HG03565 (cell line): ENCODE results near the gene RHOB.
"Not testable (repeated sequence)": the region's sequence is repeated elsewhere in the genome, so short reads cannot be mapped to it uniquely, and the experiment has no call there.

Experiments used
- ATAC-seq: cut with Tn5 transposase; IDR thresholded peaks from one replicate; pipeline ENCODE4 v1.9.1; 2021; ENCODE audit warnings: mild to moderate bottlenecking, moderate library complexity; ENCODE audit not compliant: unreplicated experiment

The RHOB gene

DNA sequence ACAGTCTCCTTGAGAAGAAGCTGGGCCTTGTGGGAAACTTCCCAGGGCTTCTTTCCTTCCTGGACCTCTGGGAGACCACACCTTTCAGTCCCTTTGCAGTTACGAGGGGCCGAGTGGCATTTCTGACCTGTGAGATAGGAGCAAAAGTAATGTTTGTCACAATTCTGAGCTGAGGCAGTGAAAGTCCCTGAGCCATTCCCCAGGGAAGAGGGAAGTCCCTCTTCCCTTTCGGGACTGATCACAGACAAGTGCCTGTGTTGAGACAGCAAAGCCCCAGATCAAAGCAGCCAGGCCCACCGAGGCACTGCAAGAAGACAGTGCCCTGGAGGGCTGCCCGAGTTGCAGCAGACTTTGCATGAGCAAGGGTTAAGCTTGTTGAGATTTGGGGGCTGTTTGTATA lies 41.9 kb downstream of the RHOB start:
- no peak for ATAC-seq

DNA sequence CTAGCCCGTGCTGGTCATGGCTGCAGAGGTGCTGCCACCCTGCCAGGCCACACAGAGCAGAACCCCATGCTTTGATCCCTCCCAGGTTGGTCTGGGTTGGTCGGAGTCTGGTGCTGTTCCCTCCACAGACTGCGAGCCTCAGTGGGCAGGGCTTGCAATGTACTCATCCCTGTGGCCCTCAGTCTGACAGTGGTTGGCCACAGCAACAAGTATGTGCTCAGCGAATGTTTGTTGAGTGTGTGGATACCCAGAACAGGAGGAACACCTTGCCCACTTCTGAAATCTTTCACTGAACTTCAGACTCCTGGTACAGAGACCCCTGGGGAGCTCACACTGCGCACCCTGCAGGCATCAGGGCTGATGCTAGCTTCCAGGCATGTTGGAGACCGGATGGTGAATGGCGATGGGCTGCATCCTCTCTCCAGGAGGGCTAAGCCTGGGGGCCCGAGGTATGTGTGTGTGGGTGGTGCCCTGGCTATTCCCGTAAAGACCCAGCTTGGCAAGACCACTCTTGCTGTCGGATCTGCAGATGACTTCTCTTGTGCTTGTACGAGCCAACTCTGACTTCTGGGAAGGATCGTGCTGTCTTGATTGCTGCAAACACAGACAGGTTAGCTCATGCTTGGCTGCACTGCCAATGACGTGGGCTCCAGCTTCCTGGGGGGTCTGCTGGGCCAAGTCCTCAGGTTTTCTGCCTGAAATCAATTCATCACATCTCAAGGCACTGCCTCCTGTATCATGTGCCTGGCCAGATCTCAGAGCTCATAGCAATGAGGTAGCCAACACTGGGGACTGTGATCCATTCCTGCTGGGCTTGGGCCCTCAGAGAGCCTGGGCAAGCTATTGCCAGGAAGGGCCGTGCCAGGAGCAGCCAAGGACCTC lies 43.7 kb downstream of the RHOB start:
- ATAC-seq = no peak

DNA sequence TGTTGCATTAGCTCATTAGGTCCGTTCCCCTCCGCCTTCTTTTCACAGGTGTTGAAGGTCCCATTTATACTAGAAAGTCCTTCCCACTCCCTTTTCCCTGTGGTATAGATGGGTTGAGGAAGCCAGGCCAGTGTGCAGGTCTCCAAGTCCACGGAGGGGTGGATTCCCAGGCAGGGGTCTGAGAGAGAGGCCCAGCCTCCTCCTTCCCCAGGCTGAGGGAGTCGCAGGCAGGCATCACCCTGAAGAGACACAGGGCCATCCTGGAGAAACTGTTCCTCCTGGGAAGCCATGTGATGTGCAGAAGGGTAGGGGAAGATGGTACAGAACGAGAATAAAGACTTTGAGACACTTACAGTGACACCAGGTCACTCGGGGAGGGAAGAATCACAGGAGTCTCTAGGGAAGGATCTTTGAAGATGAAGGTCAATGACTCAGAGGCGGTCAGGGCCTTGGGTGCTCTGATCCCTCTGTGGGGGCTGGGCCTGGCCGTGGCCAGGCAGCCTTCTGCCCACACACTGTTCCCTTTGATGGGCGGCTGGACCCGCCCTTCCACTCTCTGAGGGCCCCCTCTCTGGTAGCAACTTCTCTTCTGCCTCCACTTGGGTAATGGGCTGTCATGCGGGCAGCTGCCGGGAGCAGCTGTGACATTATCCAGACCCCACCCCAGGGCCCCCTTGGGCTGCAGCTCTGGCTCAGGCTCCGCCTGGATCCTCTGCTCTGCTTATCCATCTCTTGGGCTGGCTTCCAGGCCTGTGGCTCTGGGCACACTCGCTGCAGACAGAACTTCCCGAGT lies 45.1 kb downstream of the RHOB start:
- ATAC-seq = no peak

- ATAC-seq = not testable (repeated sequence)
Measured at GRCh38 chr2:20493095-20493494, 46.2 kb downstream of the RHOB start.

GRCh38 chr2:20494241-20494640 lies 47.4 kb downstream of the RHOB start:
- ATAC-seq = no peak

GRCh38 chr2:20496076-20496872 lies 49.4 kb downstream of the RHOB start:
- ATAC-seq = no peak

GRCh38 chr2:20496942-20497341 lies 50.1 kb downstream of the RHOB start:
- ATAC-seq = no peak
